Parathyroid adenoma (tissue), 2 donors: Measurements from ENCODE around the gene KAZN.

ENCODE experiments used
- H2AFZ ChIP-seq: fragments of 300-600 bp; sonication (generic); one replicate; pipeline ENCODE4 v1.7.0; 2017; ENCODE audit warnings: antibody characterized with exemption, mild to moderate bottlenecking
- H3K27ac ChIP-seq: fragments of 300-600 bp; sonication (generic); one replicate; pipeline ENCODE4 v1.7.0; 2017
- H3K27me3 ChIP-seq: fragments of 300-600 bp; sonication (generic); one replicate; pipeline ENCODE4 v1.7.0; 2017; ENCODE audit warnings: low read length; ENCODE audit not compliant: control insufficient read depth, insufficient read depth
- H3K36me3 ChIP-seq: fragments of 300-600 bp; sonication (generic); one replicate; pipeline ENCODE4 v1.7.0; 2017; ENCODE audit warnings: low read length; ENCODE audit not compliant: control insufficient read depth, insufficient read depth
- H3K4me1 ChIP-seq: fragments of 300-600 bp; sonication (generic); one replicate; pipeline ENCODE4 v1.7.0; 2017; ENCODE audit warnings: control low read depth
- H3K4me2 ChIP-seq: fragments of 300-600 bp; sonication (generic); one replicate; pipeline ENCODE4 v1.7.0; 2017; ENCODE audit warnings: low read length
- H3K4me3 ChIP-seq: fragments of 300-600 bp; sonication (generic); one replicate; pipeline ENCODE4 v1.7.0; 2017; ENCODE audit warnings: low read depth, low read length
- H3K79me2 ChIP-seq: fragments of 300-600 bp; sonication (generic); one replicate; pipeline ENCODE4 v1.7.0; 2017; ENCODE audit warnings: control low read depth
- H3K9ac ChIP-seq: fragments of 300-600 bp; sonication (generic); one replicate; pipeline ENCODE4 v1.7.0; 2017; ENCODE audit warnings: mild to moderate bottlenecking
- H3K9me3 ChIP-seq: fragments of 300-600 bp; sonication (generic); one replicate; pipeline ENCODE4 v1.7.0; 2017; ENCODE audit warnings: low read length; ENCODE audit not compliant: control insufficient read depth
- TF ChIP-seq, protein P1 (sequence below): fragments of 300-600 bp; sonication (generic); IDR thresholded peaks from one replicate; pipeline ENCODE4 v1.7.0; 2017; ENCODE audit warnings: antibody characterized with exemption, mild to moderate bottlenecking
- donor health status: primary hyperparathyroidism.

The KAZN gene

DNA sequence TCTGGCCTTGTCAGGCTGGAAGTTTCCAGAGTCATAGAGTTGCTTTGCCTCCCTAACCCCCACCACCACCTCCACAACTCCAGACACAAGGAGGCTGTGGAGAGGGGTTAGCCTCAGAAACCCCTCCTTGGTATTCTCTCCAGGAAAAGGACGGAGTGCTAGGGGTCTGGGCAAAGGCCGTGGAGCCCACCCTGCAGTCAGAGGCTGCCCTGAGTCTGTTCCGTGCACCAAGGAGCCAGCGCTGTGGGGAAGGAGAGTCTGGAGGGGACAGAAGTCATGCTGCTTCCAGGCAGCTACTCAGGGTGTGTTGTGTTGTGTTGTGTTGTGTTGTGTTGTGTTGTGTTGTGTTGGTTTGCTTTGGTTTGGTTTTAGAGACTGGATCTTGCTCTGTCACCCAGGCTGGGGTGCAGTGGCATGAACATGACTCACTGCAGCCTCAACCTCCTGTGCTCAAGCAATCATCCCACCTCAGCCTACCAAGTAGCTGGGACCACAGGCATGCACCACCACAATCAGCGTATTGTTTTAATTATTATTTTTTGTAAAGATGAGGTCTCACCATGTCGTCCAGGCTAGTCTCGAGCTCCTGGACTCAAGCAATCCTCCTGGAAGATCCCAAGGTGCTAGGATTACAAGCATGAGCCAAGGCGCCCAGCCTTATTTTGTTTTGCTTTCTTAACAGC lies 432.9 kb downstream of the KAZN start:
- Histone ChIP-seq H3K27ac (no peak overlapping the region), H2AFZ (no peak overlapping the region), H3K9me3 (no peaks in the 10 kb centered on the region), H3K4me2 (no peak overlapping the region), H3K4me1 (peaks cover 13% of the 10 kb centered on the region), H3K27me3 (no peaks in the 10 kb centered on the region), H3K79me2 (no peaks in the 10 kb centered on the region), H3K36me3 (no peaks in the 10 kb centered on the region), H3K4me3 (no peak overlapping the region), H3K9ac (no peak overlapping the region)
- TF ChIP-seq, protein P1, sequence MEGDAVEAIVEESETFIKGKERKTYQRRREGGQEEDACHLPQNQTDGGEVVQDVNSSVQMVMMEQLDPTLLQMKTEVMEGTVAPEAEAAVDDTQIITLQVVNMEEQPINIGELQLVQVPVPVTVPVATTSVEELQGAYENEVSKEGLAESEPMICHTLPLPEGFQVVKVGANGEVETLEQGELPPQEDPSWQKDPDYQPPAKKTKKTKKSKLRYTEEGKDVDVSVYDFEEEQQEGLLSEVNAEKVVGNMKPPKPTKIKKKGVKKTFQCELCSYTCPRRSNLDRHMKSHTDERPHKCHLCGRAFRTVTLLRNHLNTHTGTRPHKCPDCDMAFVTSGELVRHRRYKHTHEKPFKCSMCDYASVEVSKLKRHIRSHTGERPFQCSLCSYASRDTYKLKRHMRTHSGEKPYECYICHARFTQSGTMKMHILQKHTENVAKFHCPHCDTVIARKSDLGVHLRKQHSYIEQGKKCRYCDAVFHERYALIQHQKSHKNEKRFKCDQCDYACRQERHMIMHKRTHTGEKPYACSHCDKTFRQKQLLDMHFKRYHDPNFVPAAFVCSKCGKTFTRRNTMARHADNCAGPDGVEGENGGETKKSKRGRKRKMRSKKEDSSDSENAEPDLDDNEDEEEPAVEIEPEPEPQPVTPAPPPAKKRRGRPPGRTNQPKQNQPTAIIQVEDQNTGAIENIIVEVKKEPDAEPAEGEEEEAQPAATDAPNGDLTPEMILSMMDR = no peak

DNA sequence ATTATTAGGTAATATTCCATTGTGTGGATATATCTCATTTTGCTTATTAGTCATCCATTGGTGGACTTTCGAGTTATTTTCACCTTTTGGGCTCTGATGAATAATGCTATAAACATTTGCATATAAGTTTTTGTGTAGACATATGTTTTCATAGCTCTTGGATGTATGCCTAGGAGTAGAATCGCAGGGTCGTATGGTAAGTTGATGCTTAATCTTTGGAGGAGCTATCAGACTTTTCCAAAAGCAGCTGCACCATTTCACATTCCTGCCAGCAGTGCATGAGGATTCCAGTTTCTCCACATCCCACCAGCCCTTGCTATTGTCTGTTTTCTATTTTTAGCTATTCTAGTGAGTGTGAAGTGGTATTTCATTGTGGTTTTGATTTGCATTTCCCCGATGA lies 434.8 kb downstream of the KAZN start:
- Histone ChIP-seq H3K9me3 (no peaks in the 10 kb centered on the region), H3K9ac (no peak overlapping the region), H3K4me2 (no peak overlapping the region), H2AFZ (no peak overlapping the region), H3K27ac (no peak overlapping the region), H3K27me3 (no peaks in the 10 kb centered on the region), H3K4me1 (peaks cover 9% of the 10 kb centered on the region), H3K79me2 (no peaks in the 10 kb centered on the region), H3K36me3 (no peaks in the 10 kb centered on the region), H3K4me3 (no peak overlapping the region)
- TF ChIP-seq, protein P1 = no peak

DNA sequence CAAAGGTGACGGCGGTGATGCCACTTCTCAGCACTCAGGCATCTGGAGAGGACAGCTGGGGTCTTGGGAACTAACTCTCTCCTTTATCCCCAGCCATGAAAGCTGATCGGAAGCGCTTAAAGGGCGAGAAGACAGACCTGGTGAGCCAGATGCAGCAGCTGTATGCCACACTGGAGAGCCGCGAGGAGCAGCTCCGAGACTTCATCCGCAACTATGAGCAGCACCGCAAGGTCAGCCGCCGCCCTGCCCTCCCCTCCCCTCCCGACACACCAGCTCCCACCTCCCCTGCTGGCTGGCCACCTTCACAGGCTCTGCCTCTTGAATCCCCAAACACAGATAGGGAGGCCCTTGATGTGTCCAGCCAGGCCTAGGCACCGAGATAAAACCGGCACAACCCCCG lies 436.2 kb downstream of the KAZN start:
- Histone ChIP-seq H2AFZ (no peak overlapping the region), H3K27ac (no peak overlapping the region), H3K79me2 (no peaks in the 10 kb centered on the region), H3K4me2 (no peak overlapping the region), H3K4me1 (no peaks in the 10 kb centered on the region), H3K4me3 (no peak overlapping the region), H3K9ac (no peak overlapping the region), H3K27me3 (no peaks in the 10 kb centered on the region), H3K9me3 (no peaks in the 10 kb centered on the region), H3K36me3 (no peaks in the 10 kb centered on the region)
- TF ChIP-seq, protein P1 = no peak

DNA sequence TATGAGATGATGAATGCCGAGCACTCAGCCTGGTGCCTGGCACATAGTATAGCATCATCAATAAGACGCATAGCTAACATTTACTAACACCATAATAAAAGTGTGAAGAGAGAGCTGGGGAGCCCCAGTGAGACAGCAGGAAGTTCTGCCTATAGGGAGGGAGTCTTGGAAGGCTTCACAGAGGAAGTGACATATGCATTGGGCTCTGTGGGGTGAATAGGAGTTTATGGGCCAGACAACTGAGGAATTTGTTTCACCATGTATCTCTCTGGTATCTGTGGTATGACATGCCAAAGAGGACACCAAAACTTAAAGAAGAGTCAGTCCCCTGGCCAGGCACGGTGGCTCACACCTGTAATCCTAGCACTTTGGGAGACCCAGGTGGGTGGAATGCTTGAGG lies 436.8 kb downstream of the KAZN start:
- Histone ChIP-seq H3K9me3 (no peaks in the 10 kb centered on the region), H3K4me2 (no peak overlapping the region)

More for the DNA sequence above, 436.8 kb downstream of the KAZN start:
- TF ChIP-seq, protein P1 = no peak
- Histone ChIP-seq H3K27me3 (no peaks in the 10 kb centered on the region), H3K36me3 (no peaks in the 10 kb centered on the region), H2AFZ (no peak overlapping the region), H3K9ac (no peak overlapping the region), H3K4me3 (no peak overlapping the region), H3K27ac (no peak overlapping the region), H3K79me2 (no peaks in the 10 kb centered on the region), H3K4me1 (no peaks in the 10 kb centered on the region)
